Measurements from ENCODE around the gene ST3GAL6. TPM values are rescaled to one million over a fixed set of nuclear protein-coding genes. Genes with fewer than 3 reads are reported as not detected.

Gene ST3GAL6
- total RNA-seq, 1 donor from 2014 or later, result 14.1 TPM

- Mint-ChIP-seq H3K27ac (no peak overlapping the region), H3K4me1 (no peaks in the 10 kb centered on the region), H3K4me3 (no peak overlapping the region), H3K9me3 (peaks cover 6% of the 10 kb centered on the region), H3K36me3 (peaks cover 44% of the 10 kb centered on the region), H3K27me3 (ENCODE audit: low read depth) (no peaks in the 10 kb centered on the region)
- DNase-seq (ENCODE audit: low spot score in 2 of 2, unreplicated experiment in 2 of 2), result no peak
- no peak for TF ChIP-seq CTCF (IDR thresholded peaks at IDR 0.05; ENCODE audit: unreplicated experiment)
Measured at GRCh38 chr3:98808071-98808470, 44.9 kb downstream of the ST3GAL6 start.

- peaks cover 38% of the 10 kb centered on the region for H3K36me3 Mint-ChIP-seq
- no peaks in the 10 kb centered on the region for H3K27me3 Mint-ChIP-seq (ENCODE audit: low read depth)
- H3K4me1 Mint-ChIP-seq, result no peaks in the 10 kb centered on the region
- no peak for DNase-seq (ENCODE audit: low spot score in 2 of 2, unreplicated experiment in 2 of 2)
- no peak overlapping the region for H3K4me3 Mint-ChIP-seq
- H3K9me3 Mint-ChIP-seq, result peaks cover 3% of the 10 kb centered on the region
- TF ChIP-seq CTCF (IDR thresholded peaks at IDR 0.05; ENCODE audit: unreplicated experiment), result no peak
- H3K27ac Mint-ChIP-seq, result no peak overlapping the region
Measured at GRCh38 chr3:98809557-98809956, 46.4 kb downstream of the ST3GAL6 start.

GRCh38 chr3:98811048-98811447 is 47.9 kb downstream of the ST3GAL6 start:
- no peaks in the 10 kb centered on the region for H3K9me3 Mint-ChIP-seq
- no peak for DNase-seq (ENCODE audit: low spot score in 2 of 2, unreplicated experiment in 2 of 2)
- H3K4me1 Mint-ChIP-seq, result no peaks in the 10 kb centered on the region
- no peaks in the 10 kb centered on the region for H3K27me3 Mint-ChIP-seq (ENCODE audit: low read depth)
- no peak overlapping the region for H3K4me3 Mint-ChIP-seq
- no peak overlapping the region for H3K27ac Mint-ChIP-seq
- H3K36me3 Mint-ChIP-seq, result peaks cover 31% of the 10 kb centered on the region
- TF ChIP-seq CTCF (IDR thresholded peaks at IDR 0.05; ENCODE audit: unreplicated experiment), result no peak

- Mint-ChIP-seq H3K27ac (no peak overlapping the region), H3K27me3 (ENCODE audit: low read depth) (no peaks in the 10 kb centered on the region), H3K4me3 (no peak overlapping the region), H3K9me3 (no peaks in the 10 kb centered on the region), H3K4me1 (no peaks in the 10 kb centered on the region), H3K36me3 (peaks cover 19% of the 10 kb centered on the region)
- TF ChIP-seq CTCF (IDR thresholded peaks at IDR 0.05; ENCODE audit: unreplicated experiment), result peak; percentile 72
- DNase-seq (ENCODE audit: low spot score in 2 of 2, unreplicated experiment in 2 of 2), result no peak
Measured at GRCh38 chr3:98812851-98813374, 49.8 kb downstream of the ST3GAL6 start.

- Mint-ChIP-seq H3K9me3 (no peaks in the 10 kb centered on the region), H3K27me3 (ENCODE audit: low read depth) (no peaks in the 10 kb centered on the region), H3K36me3 (peaks cover 15% of the 10 kb centered on the region), H3K4me1 (no peaks in the 10 kb centered on the region), H3K4me3 (no peak overlapping the region), H3K27ac (no peak overlapping the region)
- no peak for TF ChIP-seq CTCF (IDR thresholded peaks at IDR 0.05; ENCODE audit: unreplicated experiment)
- DNase-seq (ENCODE audit: low spot score in 2 of 2, unreplicated experiment in 2 of 2), result no peak
Measured at GRCh38 chr3:98814817-98815420, 51.8 kb downstream of the ST3GAL6 start.
